ACC112 (cell line): ENCODE measurements around the gene RASA1.

ENCODE experiments used
- H2AFZ ChIP-seq: fragments of 200-600 bp; sonication (generic); one replicate; pipeline ENCODE4 v1.6.0; 2017; ENCODE audit warnings: antibody characterized with exemption, low read length; ENCODE audit not compliant: unreplicated experiment
- H3K27ac ChIP-seq: fragments of 200-600 bp; sonication (generic); 2 replicates; pipeline ENCODE4 v1.5.1; 2014; ENCODE audit warnings: low read depth, mild to moderate bottlenecking, antibody characterized with exemption, low read length, moderate library complexity
- H3K27me3 ChIP-seq: fragments of 200-600 bp; sonication (generic); 2 replicates; pipeline ENCODE4 v1.6.1; 2014; ENCODE audit warnings: mild to moderate bottlenecking, antibody characterized with exemption, low read length, moderate library complexity, mixed read lengths; ENCODE audit not compliant: insufficient read depth
- H3K36me3 ChIP-seq: fragments of 200-600 bp; sonication (generic); 2 replicates; pipeline ENCODE4 v1.6.1; 2016; ENCODE audit warnings: mild to moderate bottlenecking, antibody characterized with exemption, low read length, moderate library complexity, mixed read lengths; ENCODE audit not compliant: insufficient read depth
- H3K4me1 ChIP-seq: fragments of 200-600 bp; sonication (generic); one replicate; pipeline ENCODE4 v1.6.1; 2016; ENCODE audit warnings: low read length, mixed read lengths; ENCODE audit not compliant: insufficient read depth, unreplicated experiment, control insufficient read depth
- H3K4me3 ChIP-seq: fragments of 200-600 bp; sonication (generic); 2 replicates; pipeline ENCODE4 v1.5.1; 2014; ENCODE audit warnings: mild to moderate bottlenecking, low read depth, low read length
- H3K79me2 ChIP-seq: fragments of 200-600 bp; sonication (generic); one replicate; pipeline ENCODE4 v1.6.0; 2016; ENCODE audit warnings: low read length; ENCODE audit not compliant: control insufficient read depth, unreplicated experiment, insufficient read depth

The RASA1 gene

DNA sequence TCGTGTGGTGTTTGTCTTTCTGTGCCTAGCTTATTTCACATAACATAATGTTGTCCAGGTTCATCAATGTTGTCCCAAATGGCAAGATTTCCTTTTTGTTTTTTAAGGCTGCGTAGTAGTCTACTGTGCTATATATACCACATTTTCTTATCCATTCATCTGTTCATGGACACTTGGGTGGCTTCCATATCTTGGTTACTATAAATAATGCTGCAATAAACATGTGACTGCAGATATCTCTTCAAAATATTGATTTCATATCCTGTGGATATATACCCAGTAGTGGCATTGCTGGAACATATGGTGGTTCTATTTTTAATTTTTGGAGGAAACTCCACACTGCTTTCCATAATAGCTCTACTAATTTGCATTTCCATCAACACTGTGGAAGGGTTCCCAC is 170.5 kb downstream of the RASA1 start:
- Histone ChIP-seq H3K27ac (no peak overlapping the region), H3K4me1 (no peaks in the 10 kb centered on the region), H3K27me3 (peaks cover 11% of the 10 kb centered on the region; the same call in 1 of the 2 replicates), H3K79me2 (no peaks in the 10 kb centered on the region), H2AFZ (no peak overlapping the region), H3K36me3 (no peaks in the 10 kb centered on the region), H3K4me3 (no peak overlapping the region)
